Esophagus muscularis mucosa (tissue), 4 donors: Measurements from ENCODE around the gene CARD14. TPM values are rescaled to one million over a fixed set of nuclear protein-coding genes. Genes with fewer than 3 reads are reported as not detected.

Experiments
- DNase-seq: peaks from one replicate; pipeline ENCODE4 v3.0.0-alpha.2; 2017; ENCODE audit errors: extremely low spot score
- H3K27ac ChIP-seq, 4 donors: fragments of 200-600 bp; sonication (generic); replicated peaks in 1 of 4; 1 replicate in 3 of 4; 2 replicates in 1 of 4; pipeline ENCODE4 v1.5.1; 2016 to 2019; ENCODE audit warnings: mild to moderate bottlenecking in 1 of 4
- H3K27me3 ChIP-seq, 4 donors: fragments of 200-600 bp; sonication (generic); one replicate each; pipeline versions ENCODE4 v1.5.1 to v1.6.0; 2016 to 2019
- H3K36me3 ChIP-seq, 4 donors: fragments of 200-600 bp; sonication (generic); one replicate each; pipeline ENCODE4 v1.5.1; 2016 to 2019
- H3K4me1 ChIP-seq, 4 donors: fragments of 200-600 bp; sonication (generic); one replicate each; pipeline ENCODE4 v1.5.1; 2016 to 2019
- H3K4me3 ChIP-seq, 4 donors: fragments of 200-600 bp; sonication (generic); 1 replicate in 2 of 4; 2 replicates in 2 of 4; pipeline ENCODE4 v1.5.1; 2016 to 2019; ENCODE audit warnings: mild to moderate bottlenecking in 4 of 4, moderate library complexity in 1 of 4
- H3K9me3 ChIP-seq, 4 donors: fragments of 200-600 bp; sonication (generic); 1 replicate in 3 of 4; 2 replicates in 1 of 4; pipeline ENCODE4 v1.5.1; 2016 to 2019
- EP300 ChIP-seq: sonication (generic); formaldehyde crosslinking; IDR thresholded peaks from one replicate; pipeline ENCODE4 v1.6.1; 2017; ENCODE audit warnings: antibody characterized with exemption
- POLR2A ChIP-seq: fragments of 450-650 bp; IDR thresholded peaks from one replicate; pipeline ENCODE4 v1.6.1; 2017; ENCODE audit warnings: antibody characterized with exemption, moderate library complexity, mild to moderate bottlenecking, low read depth
- POLR2AphosphoS5 ChIP-seq, 2 donors: sonication (generic); formaldehyde crosslinking; IDR thresholded peaks; one replicate each; pipeline ENCODE4 v1.6.1; 2017; ENCODE audit warnings: antibody characterized with exemption in 2 of 2
- WGBS: methylation state at CpG from one replicate; pipeline ENCODE4 v1.1.5; 2018; 5-methylcytosine and 5-hydroxymethylcytosine counted together
- intact Hi-C: fragments of 100-400 bp; cut with DNase I; formaldehyde crosslinking; loops from one replicate; pipeline ENCODE4 v1.15.1; 2023
- total RNA-seq, 4 donors: library from RNA; depleted of rRNA; stranded (reverse); fragments of >200 nt; gene quantifications; one replicate each; pipeline versions ENCODE4 v1.1.0 to v1.2.1, GENCODE V29; 2016
- TF ChIP-seq, protein P1 (sequence below), 3 experiments: fragments of 200-600 bp in 2 of 3; fragments of 450-650 bp in 1 of 3; sonication (generic) in 2 of 3; IDR thresholded peaks; one replicate each; pipeline ENCODE4 v1.5.1; 2017 to 2019; ENCODE audit warnings: antibody characterized with exemption in 3 of 3, mild to moderate bottlenecking in 2 of 3, moderate library complexity in 1 of 3

CARD14 gene
- total RNA-seq, 4 donors from 2014 or later = 0.23 to 0.33 (median 0.32) TPM; not detected in 1

- H3K27ac ChIP-seq = no peak overlapping the region
- H3K36me3 ChIP-seq = peaks cover 4 to 71% (median 48%) of the 10 kb centered on the region in 4 donors
- H3K4me1 ChIP-seq = peaks cover 0 to 14% (median 13%) of the 10 kb centered on the region in 4 donors
- no peaks in the 10 kb centered on the region for H3K9me3 ChIP-seq
- 95% methylated on average over 8 of the region's 11 CpGs for WGBS
- no peak for DNase-seq
- intact Hi-C loops = no loop called here
- TF ChIP-seq POLR2A = no peak
- TF ChIP-seq EP300 = no peak
- no peak for TF ChIP-seq POLR2AphosphoS5 (IDR thresholded peaks at IDR 0.05)
- TF ChIP-seq, protein P1, sequence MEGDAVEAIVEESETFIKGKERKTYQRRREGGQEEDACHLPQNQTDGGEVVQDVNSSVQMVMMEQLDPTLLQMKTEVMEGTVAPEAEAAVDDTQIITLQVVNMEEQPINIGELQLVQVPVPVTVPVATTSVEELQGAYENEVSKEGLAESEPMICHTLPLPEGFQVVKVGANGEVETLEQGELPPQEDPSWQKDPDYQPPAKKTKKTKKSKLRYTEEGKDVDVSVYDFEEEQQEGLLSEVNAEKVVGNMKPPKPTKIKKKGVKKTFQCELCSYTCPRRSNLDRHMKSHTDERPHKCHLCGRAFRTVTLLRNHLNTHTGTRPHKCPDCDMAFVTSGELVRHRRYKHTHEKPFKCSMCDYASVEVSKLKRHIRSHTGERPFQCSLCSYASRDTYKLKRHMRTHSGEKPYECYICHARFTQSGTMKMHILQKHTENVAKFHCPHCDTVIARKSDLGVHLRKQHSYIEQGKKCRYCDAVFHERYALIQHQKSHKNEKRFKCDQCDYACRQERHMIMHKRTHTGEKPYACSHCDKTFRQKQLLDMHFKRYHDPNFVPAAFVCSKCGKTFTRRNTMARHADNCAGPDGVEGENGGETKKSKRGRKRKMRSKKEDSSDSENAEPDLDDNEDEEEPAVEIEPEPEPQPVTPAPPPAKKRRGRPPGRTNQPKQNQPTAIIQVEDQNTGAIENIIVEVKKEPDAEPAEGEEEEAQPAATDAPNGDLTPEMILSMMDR (IDR thresholded peaks at IDR 0.05) = no peak
- no peak overlapping the region for H3K4me3 ChIP-seq
- H3K27me3 ChIP-seq = no peaks in the 10 kb centered on the region
Observed at GRCh38 chr17:80251966-80252365, 82.1 kb downstream of the CARD14 start.

- 62% methylated on average over 11 of the region's 13 CpGs for WGBS
- no peak for DNase-seq
- Histone ChIP-seq H3K27me3 (no peaks in the 10 kb centered on the region), H3K4me1 (peaks cover 0 to 14% (median 13%) of the 10 kb centered on the region in 4 donors), H3K36me3 (peaks cover 4 to 62% (median 40%) of the 10 kb centered on the region in 4 donors), H3K27ac (peak overlapping the region in 1 of 4 donors; percentile 1), H3K9me3 (no peaks in the 10 kb centered on the region), H3K4me3 (no peak overlapping the region)
- TF ChIP-seq, protein P1 (IDR thresholded peaks at IDR 0.05) = peak; percentile 12 to 35 (median 24)
- TF ChIP-seq POLR2AphosphoS5 (IDR thresholded peaks at IDR 0.05) (no peak), EP300 (no peak)
- intact Hi-C loops = no loop called here
Observed at GRCh38 chr17:80252871-80253270, 83.0 kb downstream of the CARD14 start.

GRCh38 chr17:80253631-80254395, 84.0 kb downstream of the CARD14 start:
- Histone ChIP-seq H3K4me1 (peaks cover 0 to 14% (median 13%) of the 10 kb centered on the region in 4 donors), H3K27me3 (no peaks in the 10 kb centered on the region), H3K4me3 (no peak overlapping the region), H3K27ac (peak overlapping the region in 3 of 4 donors; percentile 57 to 68 (median 66)), H3K9me3 (no peaks in the 10 kb centered on the region), H3K36me3 (peaks cover 4 to 52% (median 31%) of the 10 kb centered on the region in 4 donors)
- DNase-seq = no peak
- 92% methylated on average over 19 of the region's 21 CpGs for WGBS
- no peak for TF ChIP-seq POLR2AphosphoS5 (IDR thresholded peaks at IDR 0.05)
- TF ChIP-seq POLR2A = no peak
- TF ChIP-seq EP300 = no peak
- TF ChIP-seq, protein P1 (IDR thresholded peaks at IDR 0.05) = no peak
- intact Hi-C loops = no loop called here

DNA sequence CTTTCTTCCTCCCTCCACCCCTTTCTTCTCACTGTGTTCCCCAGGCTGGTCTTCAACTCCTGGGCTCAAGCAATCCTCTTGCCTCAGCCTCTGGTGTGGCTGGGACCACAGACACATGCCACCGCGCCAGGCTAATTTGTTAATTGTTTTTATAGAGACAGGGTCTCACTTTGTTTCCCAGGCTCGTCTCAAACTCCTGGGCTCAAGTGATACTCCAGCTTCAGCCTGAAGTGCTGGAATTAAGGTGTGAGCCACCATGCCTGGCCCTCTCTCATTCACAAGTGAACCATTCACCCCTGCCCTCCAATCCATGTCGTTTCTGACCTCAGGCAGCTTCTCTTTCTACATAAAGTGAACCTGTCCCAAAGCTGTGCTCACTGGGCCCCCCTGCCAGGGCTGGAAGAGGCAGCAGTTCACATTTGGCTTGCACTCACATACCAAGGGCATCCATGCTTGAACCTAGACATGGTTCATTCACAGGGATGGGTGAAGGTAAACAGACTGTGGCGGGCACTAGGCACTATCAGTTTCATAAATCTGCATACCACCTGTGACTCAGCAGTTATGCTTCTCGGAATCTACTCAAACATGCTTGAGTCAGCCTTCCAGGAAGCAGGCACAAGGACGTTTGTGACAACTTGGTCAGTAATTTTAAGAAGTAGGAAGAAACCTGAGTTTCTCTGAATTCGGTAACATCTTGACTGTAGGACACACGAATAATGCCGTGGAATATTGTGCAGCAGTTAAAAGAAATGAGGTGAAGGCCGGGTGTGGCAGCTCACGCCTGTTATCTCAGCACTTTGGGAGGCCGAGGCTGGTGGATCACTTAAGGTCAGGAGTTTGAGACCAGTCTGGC, 84.8 kb downstream of the CARD14 start:
- Histone ChIP-seq H3K27me3 (no peaks in the 10 kb centered on the region), H3K4me1 (peaks cover 5 to 20% (median 18%) of the 10 kb centered on the region in 4 donors), H3K4me3 (no peak overlapping the region), H3K36me3 (peaks cover 4 to 44% (median 23%) of the 10 kb centered on the region in 4 donors), H3K9me3 (no peaks in the 10 kb centered on the region), H3K27ac (peak overlapping the region in 3 of 4 donors; percentile 57 to 68 (median 66))
- WGBS = 70% methylated on average over 13 of the region's 13 CpGs
- peak; percentile 76 for TF ChIP-seq EP300
- TF ChIP-seq POLR2A = no peak
- TF ChIP-seq, protein P1 (IDR thresholded peaks at IDR 0.05) = no peak
- TF ChIP-seq POLR2AphosphoS5 (IDR thresholded peaks at IDR 0.05) = peak; percentile 56 to 71
- intact Hi-C loops = no loop called here
- DNase-seq = no peak
